ENCODE results near the gene TSEN15. TPM values are rescaled to one million over a fixed set of nuclear protein-coding genes. Genes with fewer than 3 reads are reported as not detected.
A peak's percentile ranks its signal among the peaks of the same experiment; 100 is the strongest.

The TSEN15 gene
- total RNA-seq, 1 experiment from 2014 or later, result 71.4 TPM

GRCh38 chr1:184049291-184049690 is 2.2 kb upstream of the TSEN15 start:
- BruUV-seq (replicated peaks), result no TSS peak
- Histone ChIP-seq H3K36me3 (ENCODE audit: control insufficient read depth, insufficient read depth, low read length) (no peaks in the 10 kb centered on the region), H3K9me3 (no peaks in the 10 kb centered on the region), H3K4me1 (peaks cover 8% of the 10 kb centered on the region), H3K4me3 (ENCODE audit: low read depth, low read length) (no peak overlapping the region), H3K27me3 (replicated peaks; ENCODE audit: control insufficient read depth, insufficient read depth, low read length) (no peaks in the 10 kb centered on the region)
- Mint-ChIP-seq H3K27ac (ENCODE audit: unreplicated experiment) (no peak overlapping the region), H3K4me1 (ENCODE audit: low read depth, unreplicated experiment) (peaks cover 33% of the 10 kb centered on the region), H3K36me3 (ENCODE audit: insufficient read depth, unreplicated experiment) (peaks cover 21% of the 10 kb centered on the region), H3K4me3 (ENCODE audit: unreplicated experiment) (no peak overlapping the region), H3K9me3 (ENCODE audit: unreplicated experiment) (no peaks in the 10 kb centered on the region), H3K27me3 (ENCODE audit: insufficient read depth, unreplicated experiment) (no peaks in the 10 kb centered on the region)
- TF ChIP-seq, protein P1, sequence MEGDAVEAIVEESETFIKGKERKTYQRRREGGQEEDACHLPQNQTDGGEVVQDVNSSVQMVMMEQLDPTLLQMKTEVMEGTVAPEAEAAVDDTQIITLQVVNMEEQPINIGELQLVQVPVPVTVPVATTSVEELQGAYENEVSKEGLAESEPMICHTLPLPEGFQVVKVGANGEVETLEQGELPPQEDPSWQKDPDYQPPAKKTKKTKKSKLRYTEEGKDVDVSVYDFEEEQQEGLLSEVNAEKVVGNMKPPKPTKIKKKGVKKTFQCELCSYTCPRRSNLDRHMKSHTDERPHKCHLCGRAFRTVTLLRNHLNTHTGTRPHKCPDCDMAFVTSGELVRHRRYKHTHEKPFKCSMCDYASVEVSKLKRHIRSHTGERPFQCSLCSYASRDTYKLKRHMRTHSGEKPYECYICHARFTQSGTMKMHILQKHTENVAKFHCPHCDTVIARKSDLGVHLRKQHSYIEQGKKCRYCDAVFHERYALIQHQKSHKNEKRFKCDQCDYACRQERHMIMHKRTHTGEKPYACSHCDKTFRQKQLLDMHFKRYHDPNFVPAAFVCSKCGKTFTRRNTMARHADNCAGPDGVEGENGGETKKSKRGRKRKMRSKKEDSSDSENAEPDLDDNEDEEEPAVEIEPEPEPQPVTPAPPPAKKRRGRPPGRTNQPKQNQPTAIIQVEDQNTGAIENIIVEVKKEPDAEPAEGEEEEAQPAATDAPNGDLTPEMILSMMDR (IDR thresholded peaks at IDR 0.05; ENCODE audit: insufficient read depth in 1 of 2, low read depth in 1 of 2, low read length in 1 of 2, severe bottlenecking in 1 of 2, unreplicated experiment in 1 of 2), result no peak
- intact Hi-C loops (cut with micrococcal nuclease; ENCODE audit: unreplicated experiment), result no loop called here
- ChIA-PET CTCF (no interaction called here), POLR2A (interaction anchor here (0.9 kb wide), 1 partner anchor 13 kb away, joined by 3 read pairs; no protein-coding TSS in a partner anchor)
- no peak for DNase-seq

DNA sequence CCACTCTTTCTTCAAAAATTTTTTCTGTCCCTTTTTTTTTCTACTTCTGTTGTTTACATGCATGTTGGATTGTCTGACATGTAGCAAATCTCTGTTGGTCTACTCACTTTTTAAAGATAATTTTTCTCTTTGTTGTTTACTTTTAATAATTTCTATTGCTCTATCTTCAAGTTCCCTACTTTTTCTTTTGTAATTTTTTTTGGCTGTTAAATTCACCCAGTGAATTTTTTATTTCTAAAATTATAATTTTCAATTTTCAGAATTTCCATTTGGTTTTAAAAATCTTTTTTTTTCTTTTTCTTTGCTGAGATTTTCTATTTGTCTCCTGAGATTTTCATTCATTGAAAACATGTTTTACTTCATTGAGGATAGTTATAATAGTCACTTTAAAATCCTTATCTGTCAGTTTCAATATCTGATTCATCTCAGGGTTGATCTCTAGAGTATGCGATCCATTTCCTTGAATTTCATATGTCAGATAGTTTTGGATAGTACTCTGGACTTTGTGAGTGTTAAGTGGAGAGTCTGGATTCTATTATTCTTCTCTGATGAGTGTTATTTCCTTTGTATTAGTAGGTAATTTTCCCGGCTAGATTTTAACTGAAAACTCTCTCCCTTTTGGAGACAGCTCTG is 1.6 kb upstream of the TSEN15 start:
- no peaks in the 10 kb centered on the region for H3K27me3 Mint-ChIP-seq (ENCODE audit: insufficient read depth, unreplicated experiment)
- H3K4me1 Mint-ChIP-seq (ENCODE audit: low read depth, unreplicated experiment), result peaks cover 31% of the 10 kb centered on the region
- BruUV-seq (replicated peaks), result no TSS peak
- H3K27ac Mint-ChIP-seq (ENCODE audit: unreplicated experiment), result peak overlapping the region; percentile 100
- Histone ChIP-seq H3K36me3 (ENCODE audit: control insufficient read depth, insufficient read depth, low read length) (no peaks in the 10 kb centered on the region), H3K9me3 (no peaks in the 10 kb centered on the region), H3K27me3 (replicated peaks; ENCODE audit: control insufficient read depth, insufficient read depth, low read length) (no peaks in the 10 kb centered on the region), H3K4me1 (peaks cover 8% of the 10 kb centered on the region), H3K4me3 (ENCODE audit: low read depth, low read length) (no peak overlapping the region)
- DNase-seq, result no peak
- no peaks in the 10 kb centered on the region for H3K9me3 Mint-ChIP-seq (ENCODE audit: unreplicated experiment)
- peak overlapping the region; percentile 88 for H3K4me3 Mint-ChIP-seq (ENCODE audit: unreplicated experiment)
- TF ChIP-seq, protein P1 (IDR thresholded peaks at IDR 0.05; ENCODE audit: insufficient read depth in 1 of 2, low read depth in 1 of 2, low read length in 1 of 2, severe bottlenecking in 1 of 2, unreplicated experiment in 1 of 2), result no peak
- POLR2A ChIA-PET, result interaction anchor here (0.6 to 2.3 kb wide), 3 partner anchors 14 to 134 kb away, joined by 3 to 19 read pairs (median 3); no protein-coding TSS in a partner anchor
- CTCF ChIA-PET, result no interaction called here
- intact Hi-C loops (cut with micrococcal nuclease; ENCODE audit: unreplicated experiment), result loop anchor here (5.0 to 10.0 kb wide), 4 partner anchors 103 to 415 kb away; partner anchors contain the start of gene ARPC5
- H3K36me3 Mint-ChIP-seq (ENCODE audit: insufficient read depth, unreplicated experiment), result peaks cover 27% of the 10 kb centered on the region

GRCh38 chr1:184050636-184051035 is 894 bp upstream of the TSEN15 start:
- CTCF ChIA-PET, result interaction anchor here (0.6 kb wide), 1 partner anchor 416 kb away, joined by 3 read pairs; no protein-coding TSS in a partner anchor
- H3K9me3 Mint-ChIP-seq (ENCODE audit: unreplicated experiment), result no peaks in the 10 kb centered on the region
- Histone ChIP-seq H3K27me3 (replicated peaks; ENCODE audit: control insufficient read depth, insufficient read depth, low read length) (no peaks in the 10 kb centered on the region), H3K4me1 (peaks cover 9% of the 10 kb centered on the region), H3K36me3 (ENCODE audit: control insufficient read depth, insufficient read depth, low read length) (no peaks in the 10 kb centered on the region), H3K9me3 (no peaks in the 10 kb centered on the region), H3K4me3 (ENCODE audit: low read depth, low read length) (peak overlapping the region; percentile 86)
- H3K4me1 Mint-ChIP-seq (ENCODE audit: low read depth, unreplicated experiment), result peaks cover 27% of the 10 kb centered on the region
- H3K36me3 Mint-ChIP-seq (ENCODE audit: insufficient read depth, unreplicated experiment), result peaks cover 31% of the 10 kb centered on the region
- intact Hi-C loops (cut with micrococcal nuclease; ENCODE audit: unreplicated experiment), result loop anchor here (1.0 to 10.0 kb wide), 7 partner anchors 13 to 416 kb away; partner anchors contain the start of genes ARPC5 and COLGALT2
- peak overlapping the region; percentile 100 for H3K27ac Mint-ChIP-seq (ENCODE audit: unreplicated experiment)
- BruUV-seq (replicated peaks), result no TSS peak
- DNase-seq, result peak in 1 of 2 experiments; percentile 23
- POLR2A ChIA-PET, result interaction anchor here (0.6 to 2.3 kb wide), 3 partner anchors 54 to 135 kb away, joined by 3 to 19 read pairs (median 7); no protein-coding TSS in a partner anchor
- H3K4me3 Mint-ChIP-seq (ENCODE audit: unreplicated experiment), result peak overlapping the region; percentile 88
- no peaks in the 10 kb centered on the region for H3K27me3 Mint-ChIP-seq (ENCODE audit: insufficient read depth, unreplicated experiment)
- TF ChIP-seq, protein P1 (IDR thresholded peaks at IDR 0.05; ENCODE audit: insufficient read depth in 1 of 2, low read depth in 1 of 2, low read length in 1 of 2, severe bottlenecking in 1 of 2, unreplicated experiment in 1 of 2), result no peak
